NCI-H774 (cell line): Measurements from ENCODE around the gene RAMAC.
"Not testable (repeated sequence)": the region's sequence is repeated elsewhere in the genome, so short reads cannot be mapped to it uniquely, and the experiment has no call there.

Source experiments
- DNase-seq: peaks from one replicate; lab custom pipeline; 2025; lab: John Stamatoyannopoulos, UW

Gene RAMAC

GRCh38 chr15:83014205-83014653, 28.2 kb downstream of the RAMAC start:
- no peak for DNase-seq

- no peak for DNase-seq
These were observed 29.4 kb downstream of the RAMAC start for GRCh38 chr15:83015361-83015760.

GRCh38 chr15:83016906-83017305, 30.9 kb downstream of the RAMAC start:
- no peak for DNase-seq

DNA sequence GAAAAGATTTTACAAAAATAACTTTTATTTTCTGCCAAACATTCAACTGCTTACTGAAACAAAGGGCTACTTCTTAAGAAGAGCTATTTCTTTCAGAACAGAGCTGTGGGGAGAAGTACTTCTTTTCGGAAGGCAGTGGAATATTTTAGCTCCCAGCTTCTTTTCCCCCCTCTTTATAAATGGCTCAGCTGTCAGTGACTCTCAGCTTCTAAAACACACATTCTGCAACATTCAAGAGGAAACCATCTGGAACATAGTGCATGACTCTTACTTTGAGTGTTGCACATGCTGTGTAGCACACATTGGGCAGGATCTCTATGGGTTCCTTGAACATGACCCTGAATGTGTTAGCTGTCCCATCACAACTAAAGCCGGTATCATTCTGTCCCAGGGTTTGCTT, 32.4 kb downstream of the RAMAC start:
- DNase-seq = no peak

- DNase-seq = no peak
These were observed 44.0 kb downstream of the RAMAC start for GRCh38 chr15:83030021-83030420.

DNA sequence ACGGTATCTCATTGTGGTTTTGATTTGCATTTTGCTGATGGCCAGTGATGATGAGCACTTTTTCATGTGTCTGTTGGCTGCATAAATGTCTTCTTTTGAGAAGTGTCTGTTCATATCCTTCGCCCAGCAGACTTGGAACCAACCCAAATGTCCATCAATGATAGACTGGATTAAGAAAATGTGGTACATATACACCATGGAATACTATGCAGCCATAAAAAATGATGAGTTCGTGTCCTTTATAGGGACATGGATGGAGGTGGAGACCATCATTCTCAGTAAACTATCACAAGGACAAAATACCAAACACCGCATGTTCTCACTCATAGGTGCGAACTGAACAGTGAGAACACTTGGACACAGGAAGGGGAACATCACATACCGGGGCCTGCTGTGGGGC, 45.2 kb downstream of the RAMAC start:
- not testable (repeated sequence) for DNase-seq

DNA sequence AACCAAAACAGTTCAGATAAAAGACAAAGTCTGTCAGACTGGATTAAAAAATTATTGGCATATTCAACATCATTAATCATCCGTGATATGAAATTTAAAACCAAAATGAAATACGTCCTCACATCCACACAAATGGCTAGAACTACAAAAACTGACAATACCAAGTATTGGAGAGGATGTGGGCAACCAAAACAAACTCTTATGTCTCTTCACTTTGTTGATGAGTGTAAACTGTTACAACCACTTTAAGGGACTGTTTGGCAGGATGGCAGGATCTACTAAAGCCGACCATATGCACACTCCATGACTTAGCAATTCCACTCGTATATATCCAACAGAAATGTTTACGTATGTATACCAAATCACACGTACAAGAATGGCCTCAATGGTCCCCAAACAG, 50.2 kb downstream of the RAMAC start:
- DNase-seq = no peak

DNA sequence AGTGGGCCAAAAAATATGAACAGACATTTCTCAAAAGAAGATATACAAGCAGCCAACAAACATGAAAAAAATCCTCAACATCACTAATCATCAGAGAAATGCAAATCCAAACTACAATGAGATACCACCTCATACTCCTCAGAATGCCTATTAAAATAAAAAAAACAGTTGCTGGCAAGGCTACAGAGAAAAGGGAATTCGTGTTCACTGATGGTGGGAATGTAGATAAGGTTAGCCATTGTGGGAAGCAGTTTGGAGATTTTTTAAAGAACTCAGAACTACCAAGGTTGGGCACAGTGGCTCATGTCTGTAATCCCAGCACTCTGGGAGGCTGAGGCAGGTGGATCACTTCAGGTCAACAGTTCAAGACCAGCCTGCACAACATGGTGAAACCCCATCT, 53.2 kb downstream of the RAMAC start:
- DNase-seq = no peak
